GM19351 (cell line): Measurements from ENCODE around the gene GPR162.

Experiments
- ATAC-seq: cut with Tn5 transposase; IDR thresholded peaks from one replicate; pipeline ENCODE4 v1.9.1; 2021; ENCODE audit warnings: mild to moderate bottlenecking, moderate library complexity; ENCODE audit not compliant: unreplicated experiment

Gene GPR162

GRCh38 chr12:6820166-6820565 is 1.5 kb upstream of the GPR162 start:
- no peak for ATAC-seq

DNA sequence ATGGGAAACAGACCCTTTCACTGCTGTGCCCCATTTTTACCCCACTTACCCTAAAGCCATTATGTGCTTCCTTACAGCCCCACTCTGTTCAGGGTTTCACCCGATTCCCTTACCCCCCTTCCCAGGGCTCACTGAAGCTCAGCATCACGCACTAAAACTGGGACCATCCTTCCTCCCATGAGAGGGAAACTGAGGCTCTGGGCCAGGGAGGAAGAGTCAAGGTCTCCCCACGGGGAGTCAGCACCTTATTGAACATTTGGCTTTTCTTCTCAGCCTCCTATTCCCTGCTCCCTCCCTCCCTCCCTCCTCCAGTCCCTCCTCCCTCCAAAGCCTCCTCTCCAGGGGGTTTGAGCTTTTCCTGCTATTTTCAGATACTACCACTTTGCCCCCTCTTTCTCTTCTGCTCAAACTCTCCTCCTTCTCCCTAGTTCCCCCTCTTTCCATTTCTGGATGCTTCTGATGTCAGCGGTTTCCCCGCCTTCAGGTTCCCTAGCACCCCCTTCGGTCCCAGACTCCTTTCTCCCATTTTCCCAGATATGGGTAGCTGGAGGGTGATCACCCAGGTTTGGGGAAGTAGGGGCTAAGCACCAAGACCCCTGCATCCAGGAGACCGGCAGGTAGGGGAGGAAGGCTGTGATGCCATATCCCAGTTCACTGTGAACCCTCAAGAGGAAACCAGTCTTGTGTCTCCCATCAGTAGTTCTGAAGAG is 960 bp downstream of the GPR162 start:
- ATAC-seq, result no peak

GRCh38 chr12:6823182-6824084 is 1.8 kb downstream of the GPR162 start:
- no peak for ATAC-seq

GRCh38 chr12:6824085-6824775 is 2.6 kb downstream of the GPR162 start:
- ATAC-seq, result no peak

DNA sequence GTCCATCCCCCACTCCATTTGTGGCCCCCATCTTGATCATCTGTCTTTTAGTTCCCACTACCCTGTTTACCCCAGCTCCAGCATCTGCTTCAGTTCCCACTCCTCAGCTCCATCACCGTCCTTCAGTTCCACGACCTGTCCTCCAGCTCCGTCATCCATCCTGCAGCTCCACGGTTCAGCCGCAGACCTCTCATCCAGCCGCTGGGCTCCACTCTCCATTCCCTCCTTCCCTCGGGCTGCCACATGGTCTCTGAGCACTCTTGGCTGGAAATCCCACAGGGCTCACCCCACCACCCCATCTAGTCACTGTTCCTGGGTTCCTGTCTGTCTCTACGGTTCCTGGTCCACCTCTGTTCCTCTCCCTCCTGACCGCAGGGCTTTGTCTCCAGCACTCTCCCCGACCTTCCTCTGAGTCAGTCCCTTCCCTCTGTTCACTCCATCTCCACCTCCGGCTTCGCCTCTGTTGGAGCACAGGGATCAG is 3.3 kb downstream of the GPR162 start:
- no peak for ATAC-seq

GRCh38 chr12:6825398-6826124 is 3.9 kb downstream of the GPR162 start:
- no peak for ATAC-seq

- ATAC-seq, result no peak
Observed at GRCh38 chr12:6826125-6826733, 4.6 kb downstream of the GPR162 start.

DNA sequence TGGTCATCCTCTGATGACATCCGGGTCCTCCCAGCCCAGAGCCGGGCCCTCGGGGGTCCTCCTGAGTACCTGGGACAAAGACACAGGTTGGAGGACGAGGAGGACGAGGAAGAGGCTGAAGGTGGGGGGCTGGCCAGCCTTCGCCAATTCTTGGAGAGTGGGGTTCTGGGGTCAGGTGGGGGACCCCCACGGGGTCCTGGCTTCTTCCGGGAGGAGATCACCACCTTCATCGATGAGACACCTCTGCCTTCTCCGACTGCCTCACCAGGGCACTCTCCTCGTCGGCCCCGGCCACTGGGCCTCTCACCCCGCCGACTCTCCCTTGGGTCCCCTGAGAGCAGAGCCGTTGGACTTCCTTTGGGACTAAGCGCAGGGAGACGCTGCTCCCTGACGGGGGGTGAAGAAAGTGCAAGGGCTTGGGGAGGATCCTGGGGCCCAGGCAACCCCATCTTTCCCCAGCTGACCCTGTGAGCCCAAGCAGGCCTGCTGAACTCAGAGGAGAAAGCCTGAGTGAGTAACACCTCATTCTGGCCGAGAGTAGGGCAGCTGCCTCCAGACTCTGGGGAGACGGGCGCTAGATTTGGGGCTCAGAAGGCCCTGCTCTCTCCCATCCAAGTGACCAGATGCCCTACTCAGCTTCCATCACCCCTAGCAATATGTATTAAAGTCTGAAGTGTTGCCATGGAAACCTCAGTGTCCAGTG is 5.3 kb downstream of the GPR162 start:
- no peak for ATAC-seq

- ATAC-seq, result no peak
Observed at GRCh38 chr12:6827437-6827911, 5.9 kb downstream of the GPR162 start.

- no peak for ATAC-seq
Observed at GRCh38 chr12:6827982-6828780, 6.6 kb downstream of the GPR162 start, which contains the start of gene P3H3. TSS of gene P3H3 (plus strand) at chr12:6828407. CDS start at chr12:6828441, 34 bp downstream.

DNA sequence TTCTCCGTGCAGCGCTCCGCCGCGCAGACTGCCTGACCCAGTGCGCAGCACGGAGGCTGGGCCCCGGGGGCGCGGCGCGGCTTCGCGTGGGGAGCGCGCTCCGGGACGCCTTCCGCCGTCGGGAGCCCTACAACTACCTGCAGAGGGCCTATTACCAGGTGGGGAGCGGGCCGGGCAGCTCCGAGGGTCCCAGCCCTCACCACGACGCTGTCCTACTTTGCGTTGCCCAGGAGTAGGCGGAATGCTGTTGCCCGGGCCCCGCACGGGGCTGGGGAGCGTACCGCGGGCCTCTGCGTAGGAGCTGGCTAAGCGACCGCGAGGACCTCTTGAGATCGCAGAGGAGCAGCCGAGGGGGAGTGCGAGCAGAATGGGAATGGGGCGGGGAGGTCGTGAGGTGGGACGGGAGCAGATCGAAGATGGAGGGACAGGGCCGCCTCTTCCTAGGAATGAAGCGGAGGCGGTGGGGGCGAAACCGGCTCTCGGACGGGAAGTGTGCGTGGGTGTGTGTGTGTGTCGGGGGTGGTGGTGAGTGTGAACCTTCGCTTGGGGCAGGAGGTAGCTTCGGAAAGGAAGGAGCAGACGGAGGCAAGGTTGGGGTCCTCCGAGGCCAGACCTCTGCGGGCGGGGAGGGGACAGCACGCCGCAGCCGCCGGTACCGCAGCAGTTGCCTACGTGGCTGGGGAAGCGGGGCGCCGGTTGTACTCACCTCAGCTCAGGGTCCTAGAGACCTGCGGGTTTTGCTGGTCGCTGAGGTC is 7.3 kb downstream of the GPR162 start:
- no peak for ATAC-seq

DNA sequence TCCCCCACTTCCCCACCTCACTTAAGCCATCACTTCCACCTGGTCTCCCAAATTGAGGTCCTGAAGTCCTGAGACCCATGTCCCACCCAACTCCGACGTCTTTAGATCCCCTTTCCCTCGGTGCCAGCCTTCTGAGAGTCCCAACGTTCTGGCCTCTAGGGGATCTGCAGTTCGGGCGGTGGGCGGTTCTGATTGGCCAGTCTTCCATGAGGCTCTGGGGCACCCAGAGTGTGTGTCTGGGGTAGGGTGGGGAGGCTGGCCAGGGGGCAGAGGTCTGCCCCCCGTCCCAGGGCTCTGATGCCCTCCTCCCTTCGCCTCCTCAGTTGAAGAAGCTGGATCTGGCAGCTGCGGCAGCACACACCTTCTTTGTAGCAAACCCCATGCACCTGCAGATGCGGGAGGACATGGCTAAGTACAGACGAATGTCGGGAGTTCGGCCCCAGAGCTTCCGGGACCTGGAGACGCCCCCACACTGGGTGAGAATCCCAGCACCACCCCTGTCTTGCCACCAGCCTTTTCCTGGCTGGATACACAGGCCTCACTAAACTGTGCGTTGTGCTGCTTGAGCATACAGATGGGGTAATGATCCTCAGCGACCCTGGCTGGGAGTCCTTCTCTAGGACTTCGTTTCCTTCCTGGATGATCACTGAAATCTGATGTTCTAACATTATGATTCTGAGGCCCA is 8.1 kb downstream of the GPR162 start:
- no peak for ATAC-seq

- ATAC-seq, result no peak
Observed at GRCh38 chr12:6830286-6830890, 8.8 kb downstream of the GPR162 start.

- no peak for ATAC-seq
Observed at GRCh38 chr12:6830999-6831398, 9.4 kb downstream of the GPR162 start.

- ATAC-seq, result no peak
Observed at GRCh38 chr12:6831450-6831995, 9.9 kb downstream of the GPR162 start.

DNA sequence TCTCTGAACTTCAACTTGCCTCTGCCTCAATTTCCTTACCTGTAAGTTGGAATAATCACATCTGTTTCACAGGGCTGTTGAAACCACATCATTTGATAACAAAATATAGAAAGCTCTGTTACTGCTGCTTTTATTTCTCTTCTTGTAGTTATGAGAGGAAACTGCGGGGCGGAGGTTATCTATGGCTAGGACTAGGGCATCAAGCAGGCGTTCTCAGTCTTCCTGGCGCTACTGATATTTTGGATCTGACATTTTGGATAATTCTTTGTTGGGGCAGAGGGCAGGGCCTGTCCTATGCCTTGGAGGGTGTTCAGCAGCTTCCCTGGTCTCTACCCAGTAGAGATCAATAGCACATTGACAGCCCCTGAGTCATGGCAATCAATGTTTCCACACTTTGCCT is 10.5 kb downstream of the GPR162 start:
- no peak for ATAC-seq
